AG09319 (cell line): ENCODE results near the gene NRP1.
"Not testable (repeated sequence)": the region's sequence is repeated elsewhere in the genome, so short reads cannot be mapped to it uniquely, and the experiment has no call there.

Experiments used
- DNase-seq: peaks from one replicate; pipeline ENCODE4 v3.0.0-alpha.2; 2010; ENCODE audit warnings: low read depth; ENCODE audit errors: extremely low read depth
- TF ChIP-seq, protein P1 (sequence below): IDR thresholded peaks from 2 replicates; pipeline ENCODE4 v1.5.1; 2011; ENCODE audit warnings: low read depth, mild to moderate bottlenecking, inconsistent platforms, low read length, moderate library complexity

NRP1 gene

DNA sequence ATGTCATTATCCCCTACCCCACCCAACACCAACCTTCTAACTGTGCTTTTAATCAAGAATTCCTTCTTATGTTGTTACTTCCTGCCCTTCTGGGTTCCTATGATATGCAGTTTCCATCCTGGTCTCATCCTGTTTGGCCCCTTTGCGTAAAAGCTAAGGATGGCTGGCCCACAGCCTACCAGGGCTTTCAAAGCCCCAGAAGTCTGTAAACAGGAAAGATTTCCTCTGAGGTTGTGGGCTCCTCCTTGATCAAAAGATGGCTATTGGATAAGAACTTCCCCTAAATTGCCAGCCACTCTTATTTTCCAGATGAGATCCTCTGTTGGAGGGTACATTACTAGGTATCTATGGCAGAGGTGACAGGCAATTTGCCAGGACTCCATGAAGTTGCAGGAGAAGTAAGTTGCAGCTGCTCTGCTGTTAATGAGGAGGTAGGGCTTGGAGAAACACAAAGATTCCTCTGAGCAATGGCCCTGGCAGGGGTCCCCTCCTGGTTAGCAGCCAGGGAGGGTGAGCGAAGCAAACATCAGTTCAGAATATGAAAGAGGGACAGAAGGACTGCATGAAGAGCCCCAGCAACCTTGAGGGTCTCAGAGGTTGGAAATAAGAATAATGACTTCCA lies 32.1 kb downstream of the NRP1 start:
- no peak for DNase-seq
- TF ChIP-seq, protein P1, sequence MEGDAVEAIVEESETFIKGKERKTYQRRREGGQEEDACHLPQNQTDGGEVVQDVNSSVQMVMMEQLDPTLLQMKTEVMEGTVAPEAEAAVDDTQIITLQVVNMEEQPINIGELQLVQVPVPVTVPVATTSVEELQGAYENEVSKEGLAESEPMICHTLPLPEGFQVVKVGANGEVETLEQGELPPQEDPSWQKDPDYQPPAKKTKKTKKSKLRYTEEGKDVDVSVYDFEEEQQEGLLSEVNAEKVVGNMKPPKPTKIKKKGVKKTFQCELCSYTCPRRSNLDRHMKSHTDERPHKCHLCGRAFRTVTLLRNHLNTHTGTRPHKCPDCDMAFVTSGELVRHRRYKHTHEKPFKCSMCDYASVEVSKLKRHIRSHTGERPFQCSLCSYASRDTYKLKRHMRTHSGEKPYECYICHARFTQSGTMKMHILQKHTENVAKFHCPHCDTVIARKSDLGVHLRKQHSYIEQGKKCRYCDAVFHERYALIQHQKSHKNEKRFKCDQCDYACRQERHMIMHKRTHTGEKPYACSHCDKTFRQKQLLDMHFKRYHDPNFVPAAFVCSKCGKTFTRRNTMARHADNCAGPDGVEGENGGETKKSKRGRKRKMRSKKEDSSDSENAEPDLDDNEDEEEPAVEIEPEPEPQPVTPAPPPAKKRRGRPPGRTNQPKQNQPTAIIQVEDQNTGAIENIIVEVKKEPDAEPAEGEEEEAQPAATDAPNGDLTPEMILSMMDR = no peak

DNA sequence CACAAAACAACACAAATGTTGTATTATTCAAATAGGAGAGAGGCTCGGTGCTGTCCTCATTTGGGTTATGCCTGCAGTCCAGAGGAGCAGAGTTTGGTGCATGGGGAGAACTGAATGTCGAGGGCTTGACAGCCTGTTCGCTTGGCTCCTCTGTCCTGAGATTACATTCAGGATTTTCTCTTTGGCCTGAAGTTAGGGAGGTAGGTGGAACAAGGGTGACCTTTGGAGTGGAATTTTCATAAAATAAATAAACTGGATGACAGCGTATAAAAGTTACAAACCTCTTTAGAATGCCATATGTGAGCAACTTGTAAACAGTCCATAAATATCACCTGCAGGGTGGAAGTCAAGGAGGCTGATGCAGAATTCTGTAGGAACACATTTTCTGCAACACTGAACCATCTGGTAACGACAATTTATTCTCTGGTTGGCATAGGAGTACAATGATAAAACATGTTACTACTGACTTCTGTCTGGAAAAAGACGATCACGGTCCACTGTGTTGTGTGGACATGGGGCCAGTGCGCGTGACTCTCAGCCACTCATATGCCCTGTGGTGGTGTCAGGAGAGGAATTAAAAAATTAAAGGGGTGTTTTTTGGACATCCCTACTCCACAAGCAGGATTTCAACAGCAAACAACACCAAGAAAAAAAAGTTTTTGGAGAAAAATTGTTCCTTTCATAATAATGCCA lies 33.2 kb downstream of the NRP1 start:
- TF ChIP-seq, protein P1 = no peak
- no peak for DNase-seq

DNA sequence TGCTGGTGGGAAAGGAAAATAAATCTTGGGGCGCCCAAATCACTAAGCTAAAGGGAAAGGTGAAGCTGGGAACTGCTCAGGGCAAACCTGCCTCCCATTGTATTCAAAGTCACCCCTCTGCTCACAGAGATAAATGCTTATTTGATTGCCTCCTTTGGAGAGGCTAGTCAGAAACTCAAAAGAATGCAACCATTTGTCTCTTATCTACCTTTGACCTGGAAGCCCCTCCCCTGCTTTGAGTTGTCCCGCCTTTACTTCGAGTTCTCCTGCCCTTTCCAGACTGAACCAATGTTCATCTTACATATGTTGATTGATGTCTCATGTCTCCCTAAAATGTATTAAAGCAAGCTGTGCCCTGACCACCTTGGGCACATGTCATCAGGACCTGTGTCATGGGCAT lies 33.9 kb downstream of the NRP1 start:
- DNase-seq = not testable (repeated sequence)

DNA sequence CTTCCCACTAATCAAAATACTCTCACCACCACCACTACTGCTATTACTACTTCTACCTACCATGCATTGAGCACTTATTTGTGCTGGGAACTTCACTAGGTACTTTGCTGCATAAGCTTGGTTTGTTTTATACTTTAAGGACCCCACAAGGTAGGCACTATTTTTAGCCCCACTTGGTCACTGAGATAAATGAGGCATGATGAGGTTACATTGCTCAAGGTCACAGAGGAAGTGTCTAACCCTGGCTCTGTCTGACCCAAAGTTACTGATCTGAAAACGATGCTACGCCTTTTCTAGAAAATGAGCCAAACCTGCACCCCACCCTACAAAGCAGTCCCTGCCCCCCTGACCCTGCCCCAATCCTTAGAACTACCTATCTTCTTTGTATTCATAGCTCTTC lies 35.6 kb downstream of the NRP1 start:
- TF ChIP-seq, protein P1 = no peak
- no peak for DNase-seq

- DNase-seq = no peak
- TF ChIP-seq, protein P1 = no peak
Measured at GRCh38 chr10:33298110-33298509, 36.4 kb downstream of the NRP1 start.

DNA sequence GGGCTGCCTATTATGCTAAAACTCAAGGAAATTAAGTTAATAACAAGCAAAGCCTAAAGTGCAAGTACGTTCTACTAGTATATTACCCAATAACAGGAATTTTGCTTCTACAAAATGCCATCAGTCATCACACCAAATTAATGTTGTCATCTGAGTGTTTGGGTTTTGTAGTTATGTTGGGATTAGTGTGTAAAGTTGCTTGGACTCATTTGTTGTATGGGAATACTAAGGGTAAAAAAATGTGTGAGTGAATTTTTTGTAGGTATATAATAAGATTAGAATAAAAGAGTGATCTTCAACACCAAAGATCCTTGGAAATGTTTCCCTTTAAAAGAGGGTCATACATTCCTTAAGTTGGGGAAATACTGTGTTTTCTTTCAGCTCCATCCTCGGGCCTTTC lies 38.6 kb downstream of the NRP1 start:
- no peak for DNase-seq
- TF ChIP-seq, protein P1 = no peak

DNA sequence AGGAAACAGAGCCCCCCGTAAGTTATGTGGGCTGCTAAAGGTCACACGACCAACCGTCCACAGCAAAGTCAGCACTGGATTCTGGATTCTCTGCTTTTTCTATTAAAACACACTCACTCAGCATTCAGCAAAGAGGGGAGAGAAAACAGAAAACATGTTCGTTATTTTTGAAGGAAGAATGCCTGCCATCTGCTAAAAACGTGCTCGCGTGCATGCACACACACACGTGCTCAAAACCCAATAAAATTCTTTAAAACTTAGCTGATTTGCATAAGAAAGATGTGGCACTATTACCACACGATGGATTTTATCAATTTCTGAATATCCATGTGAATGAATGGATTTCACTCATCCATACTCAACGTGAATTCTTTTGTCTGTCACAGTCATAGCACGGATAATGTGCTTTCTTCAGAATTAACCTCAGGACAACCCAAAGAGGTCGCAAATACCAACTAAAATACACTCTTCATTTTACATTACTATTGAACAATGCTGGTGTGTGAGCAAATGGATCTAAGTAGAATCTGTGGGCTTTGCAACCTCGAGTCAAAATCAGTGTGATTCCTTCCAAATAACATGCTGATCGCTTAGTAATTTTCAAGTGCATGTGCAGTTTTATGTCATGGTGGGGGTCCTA lies 40.8 kb downstream of the NRP1 start:
- TF ChIP-seq, protein P1 = no peak
- no peak for DNase-seq
